Measurements from ENCODE around the gene PRDX1.
"Not testable (repeated sequence)": the region's sequence is repeated elsewhere in the genome, so short reads cannot be mapped to it uniquely, and the experiment has no call there.

PRDX1 gene

DNA sequence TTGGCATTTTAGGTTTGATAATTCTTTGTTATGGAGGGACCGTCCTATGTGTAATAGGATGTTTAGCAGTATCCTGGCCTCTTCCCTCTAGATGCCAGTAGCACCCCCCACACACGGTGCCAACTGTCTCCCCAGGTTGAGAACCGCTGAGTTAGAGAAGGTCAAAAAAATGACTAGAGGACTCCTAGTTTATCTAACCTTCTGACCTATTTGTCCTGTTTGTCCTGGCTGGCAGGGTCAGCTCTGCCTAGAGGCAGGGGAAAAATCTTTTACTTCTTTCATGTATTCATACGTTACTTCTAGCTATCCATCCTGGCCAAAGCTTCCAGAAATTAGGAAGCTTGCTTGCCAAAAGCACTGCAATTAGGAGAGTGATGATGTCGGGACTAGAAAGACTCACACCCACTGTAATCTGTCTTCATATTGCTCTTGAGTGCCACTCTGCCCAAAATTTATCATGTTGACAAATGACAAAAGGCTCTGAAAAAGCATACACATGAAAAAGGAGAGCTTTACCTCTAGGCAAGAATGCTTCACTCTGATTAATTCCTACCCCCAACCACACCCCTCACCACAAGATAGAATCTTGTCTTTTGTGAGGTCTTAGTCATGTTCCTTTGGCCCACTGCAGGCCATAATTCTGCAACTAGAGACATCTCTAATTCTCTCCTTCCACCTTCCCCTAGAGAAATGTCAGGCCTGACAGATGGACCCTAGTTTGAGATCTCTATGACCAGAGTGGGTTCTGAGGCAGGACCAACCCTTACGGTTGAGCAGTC, 14.5 kb upstream of the PRDX1 start:
- FAIRE-seq, result no peak

DNA sequence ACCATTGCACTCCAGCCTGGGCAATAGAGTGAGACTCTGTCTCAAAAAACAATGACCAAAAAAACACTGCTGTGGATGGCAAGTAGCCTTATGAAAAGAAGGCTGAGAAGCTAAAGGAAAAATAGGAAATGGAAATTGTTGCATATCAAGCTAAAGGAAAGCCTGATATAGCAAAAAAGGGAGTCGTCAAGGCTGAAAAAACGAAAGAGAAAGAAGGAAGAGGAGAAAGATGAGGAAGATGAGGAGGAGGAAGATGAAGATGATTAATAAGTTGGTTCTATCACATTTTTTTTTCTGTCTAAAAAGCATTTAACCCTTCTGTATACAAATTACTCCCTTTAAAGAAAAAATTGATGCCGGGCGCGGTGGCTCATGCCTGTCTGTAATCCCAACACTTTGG, 10.2 kb upstream of the PRDX1 start:
- FAIRE-seq, result no peak
- no peak for DNase-seq (ENCODE audit: low spot score)

More for the DNA sequence above, 14.5 kb upstream of the PRDX1 start:
- no peak for DNase-seq (ENCODE audit: low spot score)

GRCh38 chr1:45530632-45531135, 9.0 kb upstream of the PRDX1 start:
- DNase-seq (ENCODE audit: low spot score), result no peak
- no peak for FAIRE-seq

DNA sequence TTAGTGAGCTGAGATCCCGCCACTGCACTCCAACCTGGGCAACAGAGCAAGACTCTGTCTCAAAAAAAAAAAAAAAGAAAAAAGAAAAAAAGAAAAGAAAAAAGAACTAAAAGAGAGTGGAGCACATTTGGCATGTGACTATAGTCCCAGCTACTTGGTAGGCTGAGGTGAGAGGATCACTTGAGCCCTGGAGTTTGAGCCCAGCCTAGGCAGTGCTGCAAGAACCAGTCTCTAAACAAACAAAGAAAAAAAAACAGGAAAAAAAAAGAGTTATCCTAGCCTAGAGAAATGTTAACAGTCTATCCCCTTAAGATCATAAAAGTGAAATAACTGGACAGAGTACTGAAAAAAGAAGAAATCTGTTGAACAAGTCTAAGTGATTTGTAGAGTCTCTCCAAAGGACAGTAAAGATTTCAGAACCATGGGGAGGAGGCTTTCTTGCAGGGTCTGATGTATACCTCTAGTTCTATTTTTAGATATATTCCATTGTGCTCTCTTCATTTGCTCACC, 4.5 kb upstream of the PRDX1 start:
- no peak for FAIRE-seq
- DNase-seq (ENCODE audit: low spot score), result no peak

DNA sequence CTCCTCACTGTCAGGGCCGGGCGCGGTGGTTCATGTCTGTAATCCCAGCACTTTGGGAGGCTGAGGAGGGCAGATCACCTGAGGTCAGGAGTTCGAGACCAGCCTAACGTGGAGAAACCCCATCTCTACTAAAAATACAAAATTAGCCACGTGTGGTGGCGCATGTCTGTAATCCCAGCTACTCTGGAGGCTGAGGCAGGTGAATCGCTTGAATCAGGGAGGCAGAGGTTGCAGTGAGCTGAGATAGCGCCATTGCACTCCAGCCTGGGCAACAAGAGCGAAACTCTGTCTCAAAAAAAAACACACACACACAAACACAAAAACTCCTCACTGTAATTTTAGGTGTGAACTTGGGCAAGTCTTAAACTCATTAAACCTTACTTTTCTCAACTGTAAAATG, 2.3 kb upstream of the PRDX1 start:
- not testable (repeated sequence) for FAIRE-seq; DNase-seq (ENCODE audit: low spot score)

DNA sequence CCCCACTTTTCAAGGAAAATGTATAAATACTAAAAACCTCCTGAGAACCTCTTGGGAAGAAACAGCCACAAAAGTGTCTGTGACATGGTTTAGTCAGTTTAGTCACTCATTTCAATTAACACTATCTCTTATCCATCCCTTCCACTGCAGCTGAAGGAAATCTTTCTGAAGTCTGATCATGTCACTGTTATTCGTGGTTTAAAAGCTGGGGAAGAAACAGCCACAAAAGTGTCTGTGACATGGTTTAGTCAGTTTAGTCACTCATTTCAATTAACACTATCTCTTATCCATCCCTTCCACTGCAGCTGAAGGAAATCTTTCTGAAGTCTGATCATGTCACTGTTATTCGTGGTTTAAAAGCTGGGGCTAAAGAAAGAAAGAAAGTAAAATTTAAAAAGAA, 1.8 kb upstream of the PRDX1 start:
- not testable (repeated sequence) for FAIRE-seq; DNase-seq (ENCODE audit: low spot score)

- FAIRE-seq (peak; percentile 35), DNase-seq (ENCODE audit: low spot score) (peak; percentile 41)
Measured at GRCh38 chr1:45522324-45523104, 830 bp upstream of the PRDX1 start.

DNA sequence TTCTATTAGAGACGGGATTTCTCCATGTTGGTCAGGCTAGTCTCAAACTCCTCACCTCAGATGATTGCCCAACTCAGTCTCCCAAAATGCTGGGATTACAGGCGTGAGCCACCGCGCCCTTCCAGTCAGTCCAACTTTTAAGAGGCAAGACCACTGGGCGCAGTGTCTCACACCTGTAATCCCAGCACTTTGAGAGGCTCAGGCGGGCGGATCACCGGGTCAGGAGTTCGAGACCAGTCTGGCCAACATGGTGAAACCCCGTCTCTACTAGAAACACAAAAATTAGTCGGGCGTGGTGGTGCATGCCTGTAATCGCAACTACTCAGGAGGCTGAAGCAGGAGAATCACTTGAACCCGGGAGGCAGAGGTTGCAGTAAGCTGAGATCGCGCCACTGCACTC, 1.9 kb downstream of the PRDX1 start:
- FAIRE-seq; DNase-seq (ENCODE audit: low spot score): not testable (repeated sequence)

DNA sequence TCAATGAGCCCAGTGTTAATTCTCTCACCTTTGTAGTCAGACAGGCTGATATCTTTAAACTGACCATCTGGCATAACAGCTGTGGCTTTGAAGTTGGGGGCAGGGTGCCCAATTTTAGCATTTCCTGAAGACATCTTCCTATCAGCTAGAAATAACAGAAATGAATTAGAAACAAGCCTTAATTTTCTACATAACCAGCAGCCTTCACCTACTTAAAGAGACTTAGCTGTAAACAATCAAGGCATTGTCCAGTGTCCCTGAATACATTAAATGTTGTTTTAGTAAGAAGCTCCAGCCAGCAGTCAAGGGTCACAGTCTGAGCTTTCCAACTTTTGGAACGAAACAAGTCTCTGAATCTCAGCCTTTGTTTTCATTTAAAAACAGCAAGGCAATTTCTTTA, 2.8 kb downstream of the PRDX1 start:
- FAIRE-seq, result no peak
- DNase-seq (ENCODE audit: low spot score), result no peak

DNA sequence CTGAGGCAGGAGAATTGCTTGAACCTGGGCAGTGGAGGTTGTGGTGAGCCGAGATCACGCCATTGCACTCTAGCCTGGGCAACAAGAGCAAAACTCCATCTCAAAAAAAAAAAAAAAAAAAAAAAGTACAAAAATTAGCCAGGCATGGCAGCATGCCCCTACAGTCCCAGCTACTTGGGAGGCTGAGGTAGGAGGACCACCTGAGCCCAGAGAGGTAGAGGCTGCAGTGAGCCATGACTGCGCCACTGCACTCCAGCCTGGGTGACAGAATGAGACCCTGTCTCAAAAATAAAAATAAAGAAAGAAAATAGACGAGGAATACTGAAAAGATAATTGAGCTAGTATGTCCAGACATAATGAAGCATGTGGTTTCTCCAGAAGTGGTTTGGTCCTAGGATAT, 3.3 kb downstream of the PRDX1 start:
- not testable (repeated sequence) for FAIRE-seq

DNA sequence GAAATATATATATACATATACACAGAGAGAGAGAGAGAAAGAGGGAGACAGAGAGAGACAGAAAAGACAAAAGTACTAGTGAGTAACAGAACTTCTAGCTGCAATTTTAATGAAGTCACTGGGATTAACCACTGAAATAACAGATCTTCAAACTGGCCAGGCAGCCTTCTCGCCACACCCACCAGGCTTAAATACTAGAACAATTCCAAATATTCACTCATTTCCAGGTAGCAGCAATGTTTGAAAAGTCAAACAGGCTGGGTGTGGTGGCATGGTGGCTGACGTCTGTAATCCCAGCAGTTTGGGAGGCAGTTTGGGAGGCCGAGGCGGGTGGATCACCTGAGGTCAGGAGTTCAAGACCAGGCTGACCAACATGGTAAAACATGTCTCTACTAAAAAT, 5.2 kb downstream of the PRDX1 start:
- no peak for DNase-seq (ENCODE audit: low spot score)
- no peak for FAIRE-seq

More for the DNA sequence above, 3.3 kb downstream of the PRDX1 start:
- not testable (repeated sequence) for DNase-seq (ENCODE audit: low spot score)

DNA sequence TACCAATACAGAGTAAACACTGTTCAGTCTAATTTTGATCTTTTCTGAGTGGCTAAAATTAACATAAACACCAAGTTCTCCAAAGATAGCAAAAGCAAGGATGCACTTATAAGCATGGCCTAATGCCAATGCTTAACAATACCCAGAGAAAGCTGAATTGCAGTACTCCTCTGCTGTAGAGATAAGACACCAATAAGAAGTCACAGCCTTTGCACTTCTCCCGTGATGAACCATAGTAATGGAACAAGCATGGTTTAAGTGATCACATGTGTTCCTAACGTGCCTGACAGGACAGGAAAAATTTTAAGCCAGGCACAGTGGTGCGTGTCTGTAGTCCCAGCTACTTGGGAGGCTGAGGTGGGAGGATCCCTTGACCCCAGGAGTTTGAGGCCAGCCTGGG, 5.6 kb downstream of the PRDX1 start:
- FAIRE-seq (no peak), DNase-seq (ENCODE audit: low spot score) (no peak)

DNA sequence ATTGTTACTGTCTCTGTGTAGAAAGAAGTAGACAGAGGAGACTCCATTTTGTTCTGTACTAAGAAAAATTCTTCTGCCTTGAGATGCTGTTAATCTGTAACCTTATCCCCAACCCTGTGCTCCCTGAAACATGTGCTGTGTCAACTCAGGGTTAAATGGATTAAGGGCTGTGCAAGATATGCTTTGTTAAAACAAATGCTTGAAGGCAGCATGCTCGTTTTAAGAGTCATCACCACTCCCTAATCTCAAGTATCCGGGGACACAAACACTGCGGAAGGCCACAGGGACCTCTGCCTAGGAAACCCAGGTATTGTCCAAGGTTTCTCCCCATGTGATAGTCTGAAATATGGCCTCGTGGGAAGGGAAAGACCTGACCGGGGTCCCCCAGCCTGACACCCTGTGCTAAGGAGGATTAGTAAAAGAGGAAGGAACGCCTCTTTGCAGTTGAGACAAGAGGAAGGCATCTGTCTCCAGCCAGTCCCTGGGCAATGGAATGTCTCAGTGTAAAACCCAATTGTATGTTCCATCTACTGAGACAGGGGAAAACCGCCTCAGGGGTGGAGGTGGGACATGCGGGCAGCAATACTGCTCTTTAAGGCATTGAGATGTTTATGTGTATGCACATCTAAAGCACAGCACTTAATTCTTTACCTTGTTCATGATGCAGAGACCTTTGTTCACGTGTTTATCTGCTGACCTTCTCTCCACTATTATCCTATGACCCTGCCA, 8.0 kb downstream of the PRDX1 start:
- DNase-seq (ENCODE audit: low spot score); FAIRE-seq: not testable (repeated sequence)

DNA sequence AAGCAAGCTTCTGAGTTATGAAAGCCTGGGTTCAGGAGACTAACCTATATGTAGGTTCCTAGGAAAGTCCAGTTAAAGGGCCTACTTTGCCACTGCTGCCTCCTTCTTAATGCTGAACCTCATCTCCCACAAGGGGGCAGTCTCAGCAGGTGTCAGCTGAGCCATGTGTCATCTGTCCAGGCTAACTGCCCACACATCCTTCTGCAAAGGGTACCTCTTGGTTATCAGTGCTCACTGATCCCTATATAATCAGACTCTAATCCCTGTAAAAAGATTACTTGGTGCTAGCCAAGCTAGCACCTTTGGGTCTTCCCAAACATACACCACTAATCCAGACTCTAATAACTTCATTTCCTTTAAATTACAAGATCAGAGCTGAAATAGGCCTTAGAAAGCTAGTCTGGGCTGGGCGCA, 9.0 kb downstream of the PRDX1 start:
- DNase-seq (ENCODE audit: low spot score), result peak; percentile 74
- FAIRE-seq, result no peak

- no peak for DNase-seq (ENCODE audit: low spot score)
Measured at GRCh38 chr1:45510972-45511527, 10.6 kb downstream of the PRDX1 start.

DNA sequence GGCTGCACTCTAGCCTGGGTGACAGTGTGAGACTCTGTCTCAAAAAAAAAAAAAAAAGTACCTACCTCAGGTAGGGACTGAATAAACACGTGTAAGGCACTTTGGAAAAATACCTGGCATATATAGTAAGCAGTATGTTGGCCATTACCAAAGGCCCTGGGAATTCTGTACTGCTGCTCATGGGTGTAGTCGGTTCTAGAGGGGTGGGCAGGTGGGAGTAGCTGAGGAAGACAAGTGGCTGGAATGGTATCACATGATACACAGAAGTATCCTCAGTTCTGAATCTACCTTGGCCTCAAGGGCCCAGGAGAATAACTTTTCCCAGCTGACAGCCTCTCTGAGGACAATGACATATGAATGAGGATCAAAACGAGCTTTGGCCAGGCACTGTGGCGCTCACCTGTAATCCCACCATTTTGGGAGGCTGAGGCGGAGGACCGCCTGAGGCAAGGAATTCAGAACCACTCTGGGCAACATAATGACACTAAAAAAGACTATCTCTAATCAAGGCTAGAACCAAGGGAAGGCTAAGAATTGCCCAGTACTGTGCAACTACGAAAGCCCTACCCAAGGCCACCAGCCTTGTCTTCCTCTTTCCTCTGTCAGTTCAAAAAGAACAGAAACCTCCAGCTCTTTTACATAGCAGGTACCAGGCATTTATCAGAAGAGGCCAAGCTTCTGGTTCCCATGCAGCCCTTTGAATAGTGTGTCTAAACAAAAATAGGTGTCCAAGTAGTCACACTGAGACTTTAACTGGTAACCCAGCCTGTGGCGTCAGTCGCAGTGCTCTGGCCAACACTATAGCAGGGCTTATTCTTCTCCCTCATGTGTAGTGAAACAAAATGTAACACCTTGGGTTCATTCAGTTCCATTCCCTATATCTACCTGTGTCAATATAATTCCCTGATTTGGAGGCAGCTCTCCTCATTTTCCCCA, 11.4 kb downstream of the PRDX1 start:
- DNase-seq (ENCODE audit: low spot score), result no peak
- FAIRE-seq, result no peak

More at GRCh38 chr1:45510972-45511527, 10.6 kb downstream of the PRDX1 start:
- no peak for FAIRE-seq

- DNase-seq (ENCODE audit: low spot score), result no peak
- FAIRE-seq, result peak; percentile 65
Measured at GRCh38 chr1:45508295-45509151, 13.2 kb downstream of the PRDX1 start.

GRCh38 chr1:45507893-45508292, 13.8 kb downstream of the PRDX1 start:
- no peak for DNase-seq (ENCODE audit: low spot score)
- FAIRE-seq, result peak; percentile 40

GRCh38 chr1:45507195-45507594, 14.5 kb downstream of the PRDX1 start:
- FAIRE-seq (peak; percentile 9), DNase-seq (ENCODE audit: low spot score) (no peak)

Data from urothelium cell line (cell line).